Mammary epithelial cell (primary cell): ENCODE data around the gene ASIP.

Experiments used
- EZH2 ChIP-seq: IDR thresholded peaks from 2 replicates; pipeline ENCODE4 v1.6.1; 2012; ENCODE audit warnings: low read length, inconsistent platforms, borderline replicate concordance
- TF ChIP-seq, protein P1 (sequence below), 2 donors: IDR thresholded peaks in 1 of 2; conservative IDR thresholded peaks in 1 of 2; 2 replicates each; pipeline ENCODE4 v1.5.1; 2011 to 2012; ENCODE audit warnings: inconsistent platforms in 2 of 2, low read length in 2 of 2, mild to moderate bottlenecking in 2 of 2, control low read depth in 1 of 2, low read depth in 1 of 2; ENCODE audit not compliant: insufficient read depth in 1 of 2; ENCODE audit errors: extremely low read depth in 1 of 2

DNA sequence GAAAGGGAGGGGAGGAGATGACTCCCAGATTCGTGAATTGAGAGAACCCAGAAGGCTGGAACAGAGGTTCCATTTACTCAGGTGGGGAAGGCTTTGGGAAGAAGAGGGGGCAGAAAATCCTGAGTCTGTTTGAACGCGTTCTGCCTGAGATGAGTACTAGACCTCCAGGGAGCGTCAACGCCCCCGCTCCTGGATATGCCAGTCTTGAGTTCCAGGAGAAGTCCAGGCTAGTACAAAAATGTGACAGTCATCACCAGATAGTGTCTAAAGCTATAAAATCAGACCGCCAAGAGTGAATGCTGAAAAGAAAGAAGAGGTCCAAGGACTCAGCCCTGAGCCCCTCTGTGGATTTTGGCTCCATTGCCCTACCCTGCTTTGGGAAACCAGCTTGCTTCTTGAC is 53.3 kb downstream of the ASIP start:
- no peak for TF ChIP-seq EZH2
- TF ChIP-seq, protein P1, sequence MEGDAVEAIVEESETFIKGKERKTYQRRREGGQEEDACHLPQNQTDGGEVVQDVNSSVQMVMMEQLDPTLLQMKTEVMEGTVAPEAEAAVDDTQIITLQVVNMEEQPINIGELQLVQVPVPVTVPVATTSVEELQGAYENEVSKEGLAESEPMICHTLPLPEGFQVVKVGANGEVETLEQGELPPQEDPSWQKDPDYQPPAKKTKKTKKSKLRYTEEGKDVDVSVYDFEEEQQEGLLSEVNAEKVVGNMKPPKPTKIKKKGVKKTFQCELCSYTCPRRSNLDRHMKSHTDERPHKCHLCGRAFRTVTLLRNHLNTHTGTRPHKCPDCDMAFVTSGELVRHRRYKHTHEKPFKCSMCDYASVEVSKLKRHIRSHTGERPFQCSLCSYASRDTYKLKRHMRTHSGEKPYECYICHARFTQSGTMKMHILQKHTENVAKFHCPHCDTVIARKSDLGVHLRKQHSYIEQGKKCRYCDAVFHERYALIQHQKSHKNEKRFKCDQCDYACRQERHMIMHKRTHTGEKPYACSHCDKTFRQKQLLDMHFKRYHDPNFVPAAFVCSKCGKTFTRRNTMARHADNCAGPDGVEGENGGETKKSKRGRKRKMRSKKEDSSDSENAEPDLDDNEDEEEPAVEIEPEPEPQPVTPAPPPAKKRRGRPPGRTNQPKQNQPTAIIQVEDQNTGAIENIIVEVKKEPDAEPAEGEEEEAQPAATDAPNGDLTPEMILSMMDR (conservative IDR thresholded peaks at IDR 0.05 in 1 of 2, IDR thresholded peaks at IDR 0.05 in 1 of 2; ENCODE audit: extremely low read depth in 1 of 2, insufficient read depth in 1 of 2, low read depth in 1 of 2, low read length in 2 of 2): no peak
